DMS 273 treated with DMSO at 0.1 percent for 48 hours (cell line): ENCODE measurements around the gene BPIFB6.

Experiments
- DNase-seq: peaks from one replicate; lab custom pipeline; 2025; lab: John Stamatoyannopoulos, UW

The BPIFB6 gene

GRCh38 chr20:33092361-33092760 lies 60.9 kb downstream of the BPIFB6 start:
- no peak for DNase-seq

- no peak for DNase-seq
These were observed 61.6 kb downstream of the BPIFB6 start for GRCh38 chr20:33093074-33093473.

GRCh38 chr20:33093582-33093981 lies 62.1 kb downstream of the BPIFB6 start:
- DNase-seq, result no peak
